ENCODE results near the gene SMIM45.

The SMIM45 gene

GRCh38 chr22:41915035-41915785, 36.7 kb upstream of the SMIM45 start, which contains the start of gene SHISA8:
Gene SHISA8, minus strand, starts transcription at chr22:41915074. Its CDS starts 407 bp downstream, at chr22:41914667.
- TF ChIP-seq MAFK (IDR thresholded peaks at IDR 0.05; ENCODE audit: low read depth, low read length), result no peak
- no peak for TF ChIP-seq NFE2L2 (IDR thresholded peaks at IDR 0.05; ENCODE audit: low read depth, low read length)
- no peak for TF ChIP-seq ELK1 (IDR thresholded peaks at IDR 0.05; ENCODE audit: borderline replicate concordance, low read depth, low read length)
- TF ChIP-seq MAZ (IDR thresholded peaks at IDR 0.05; ENCODE audit: borderline replicate concordance, low read depth, low read length), result peak; percentile 50; the same call in 1 of the 2 replicates
- TF ChIP-seq CHD1 (IDR thresholded peaks at IDR 0.05; ENCODE audit: low read depth, low read length), result no peak
- TF ChIP-seq RFX5 (IDR thresholded peaks at IDR 0.05; ENCODE audit: low read depth, low read length), result no peak
- no peak for TF ChIP-seq USF2 (IDR thresholded peaks at IDR 0.05; ENCODE audit: low read depth, low read length)
- H4K5ac ChIP-seq (ENCODE audit: low read depth, low read length), result no peak within 1 kb of the TSS
- WGBS, 2 experiments (ENCODE audit: extremely low coverage in 2 of 2, insufficient read length in 1 of 2), result 0% methylated on average over 3 of the region's 63 CpGs; no CpG with 5 or more reads in 1 of the 2 experiments

More at GRCh38 chr22:41915035-41915785, 36.7 kb upstream of the SMIM45 start, which contains the start of gene SHISA8:
- H2BK15ac ChIP-seq (ENCODE audit: low read depth, low read length), result no peak within 1 kb of the TSS
- dilution Hi-C loops (cut with HindIII; ENCODE audit: low sequenced_read_pairs, unreplicated experiment) (no loop called here), intact Hi-C loops (cut with micrococcal nuclease) (no loop called here), in situ Hi-C loops (cut with MboI; ENCODE audit: low sequenced_read_pairs) (no loop called here)
- no peaks in the 10 kb centered on the region for H3K36me3 ChIP-seq (ENCODE audit: control insufficient read depth, insufficient read depth, low read length)
- H3K56ac ChIP-seq (ENCODE audit: extremely low read depth, insufficient read depth, low read length), result no peak within 1 kb of the TSS
- BruUV-seq (replicated peaks), result no TSS peak
- H4K8ac ChIP-seq (ENCODE audit: low read depth in 2 of 2, low read length in 2 of 2), result no peak within 1 kb of the TSS
- H3K79me1 ChIP-seq (ENCODE audit: low read depth in 1 of 2, low read length in 2 of 2), result no peaks in the 10 kb centered on the region
- no peaks in the 10 kb centered on the region for H3K9me3 ChIP-seq (ENCODE audit: control insufficient read depth, insufficient read depth, low read length)
- no peak within 1 kb of the TSS for H3K4ac ChIP-seq (ENCODE audit: low read depth, low read length)
- H3K18ac ChIP-seq (ENCODE audit: low read depth, low read length), result no peak within 1 kb of the TSS
- no peak within 1 kb of the TSS for H2BK120ac ChIP-seq (ENCODE audit: low read depth, low read length)
- no peak within 1 kb of the TSS for H4K91ac ChIP-seq (ENCODE audit: insufficient read depth, low read depth, low read length)
- H3K9me1 ChIP-seq (ENCODE audit: insufficient read depth, low read length), result no peaks in the 10 kb centered on the region; the same call in 1 of the 2 replicates
- POLR2A ChIA-PET (ENCODE audit: unreplicated experiment), result no interaction called here
- H2AFZ ChIP-seq (replicated peaks; ENCODE audit: low read length, poor library complexity), result peak within 1 kb of the TSS; percentile 57
- CTCF ChIA-PET, result no interaction called here
- no peak within 1 kb of the TSS for H2BK5ac ChIP-seq (ENCODE audit: low read depth, low read length, poor library complexity, severe bottlenecking)
- H3K27ac ChIP-seq (ENCODE audit: insufficient read depth, low read length), result no peak within 1 kb of the TSS
- H3K4me2 ChIP-seq (ENCODE audit: low read depth, low read length), result peak within 1 kb of the TSS; percentile 74; the same call in 1 of the 2 replicates
- H2AK9ac ChIP-seq (replicated peaks; ENCODE audit: low read depth, low read length, poor library complexity), result peak within 1 kb of the TSS; percentile 19
- no peak within 1 kb of the TSS for H3K14ac ChIP-seq (replicated peaks; ENCODE audit: low read depth, low read length)
- no peak within 1 kb of the TSS for H3K23ac ChIP-seq (ENCODE audit: low read depth, low read length)
- no peak within 1 kb of the TSS for H2AK5ac ChIP-seq (ENCODE audit: low read depth, low read length)
- ATAC-seq (ENCODE audit: low read depth) (peak; percentile 54), DNase-seq (peak; percentile 7)
- H3K9ac ChIP-seq (ENCODE audit: low read depth, low read length), result no peak within 1 kb of the TSS
- no peak within 1 kb of the TSS for H2BK20ac ChIP-seq (ENCODE audit: low read depth, low read length)
- peaks cover 3% of the 10 kb centered on the region for H4K20me1 ChIP-seq (ENCODE audit: insufficient read depth, low read length)
- H3K27me3 ChIP-seq (ENCODE audit: control insufficient read depth, insufficient read depth, low read length), result peaks cover 73% of the 10 kb centered on the region
- no peak within 1 kb of the TSS for H3K4me3 ChIP-seq (ENCODE audit: insufficient read depth, low read depth, low read length)
- peaks cover 2% of the 10 kb centered on the region; the same call in 1 of the 2 replicates for H3K4me1 ChIP-seq (ENCODE audit: control insufficient read depth, insufficient read depth, low read length)

All from IMR-90 (cell line).